Fibroblast of gingiva (primary cell): ENCODE results near the gene PDCD5.
"Not testable (repeated sequence)": the region's sequence is repeated elsewhere in the genome, so short reads cannot be mapped to it uniquely, and the experiment has no call there.

ENCODE experiments used
- DNase-seq: peaks from one replicate; pipeline ENCODE4 v3.0.0-alpha.2; 2011; ENCODE audit warnings: low read depth

PDCD5 gene

GRCh38 chr19:32580353-32580900 lies 563 bp upstream of the PDCD5 start:
- DNase-seq: no peak

GRCh38 chr19:32581705-32582179 lies 752 bp downstream of the PDCD5 start:
- peak; percentile 42 for DNase-seq

DNA sequence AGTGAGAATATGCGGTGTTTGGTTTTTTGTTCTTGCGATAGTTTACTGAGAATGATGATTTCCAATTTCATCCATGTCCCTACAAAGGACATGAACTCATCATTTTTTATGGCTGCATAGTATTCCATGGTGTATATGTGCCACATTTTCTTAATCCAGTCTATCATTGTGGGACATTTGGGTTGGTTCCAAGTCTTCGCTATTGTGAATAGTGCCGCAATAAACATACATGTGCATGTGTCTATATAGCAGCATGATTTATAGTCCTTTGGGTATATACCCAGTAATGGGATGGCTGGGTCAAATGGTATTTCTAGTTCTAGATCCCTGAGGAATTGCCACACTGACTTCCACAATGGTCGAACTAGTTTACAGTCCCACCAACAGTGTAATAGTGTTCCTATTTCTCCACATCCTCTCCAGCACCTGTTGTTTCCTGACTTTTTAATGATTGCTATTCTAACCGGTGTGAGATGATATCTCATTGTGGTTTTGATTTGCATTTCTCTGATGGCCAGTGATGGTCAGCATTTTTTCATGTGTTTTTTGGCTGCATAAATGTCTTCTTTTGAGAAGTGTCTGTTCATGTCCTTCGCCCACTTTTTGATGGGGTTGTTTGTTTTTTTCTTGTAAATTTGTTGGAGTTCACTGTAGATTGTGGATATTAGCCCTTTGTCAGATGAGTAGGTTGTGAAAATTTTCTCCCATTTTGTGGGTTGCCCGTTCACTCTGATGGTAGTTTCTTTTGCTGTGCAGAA lies 6.9 kb downstream of the PDCD5 start:
- not testable (repeated sequence) for DNase-seq

GRCh38 chr19:32594021-32594420 lies 13.0 kb downstream of the PDCD5 start:
- DNase-seq: no peak

GRCh38 chr19:32595491-32595890 lies 14.5 kb downstream of the PDCD5 start:
- no peak for DNase-seq

- no peak for DNase-seq
These were observed 17.0 kb downstream of the PDCD5 start for GRCh38 chr19:32598022-32598421.

DNA sequence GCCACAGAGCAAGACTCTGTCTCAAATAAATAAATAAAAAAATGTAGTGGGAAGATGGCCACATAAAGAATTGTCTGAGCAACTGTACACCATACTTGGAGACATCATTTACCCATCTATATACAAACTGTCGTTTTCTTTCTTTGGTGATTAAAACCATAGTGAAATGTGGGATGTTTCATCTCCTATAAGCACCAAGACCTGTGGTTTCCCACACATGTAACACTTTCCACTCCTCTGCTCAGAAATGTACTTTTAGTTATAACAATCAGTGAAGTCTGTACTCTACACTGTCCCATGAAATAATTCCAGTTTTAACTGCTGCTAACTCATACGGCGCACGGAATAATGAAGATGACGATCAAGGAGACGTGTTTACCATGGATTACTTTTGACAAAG lies 18.3 kb downstream of the PDCD5 start:
- no peak for DNase-seq

GRCh38 chr19:32599736-32600157 lies 18.8 kb downstream of the PDCD5 start:
- peak; percentile 61 for DNase-seq

DNA sequence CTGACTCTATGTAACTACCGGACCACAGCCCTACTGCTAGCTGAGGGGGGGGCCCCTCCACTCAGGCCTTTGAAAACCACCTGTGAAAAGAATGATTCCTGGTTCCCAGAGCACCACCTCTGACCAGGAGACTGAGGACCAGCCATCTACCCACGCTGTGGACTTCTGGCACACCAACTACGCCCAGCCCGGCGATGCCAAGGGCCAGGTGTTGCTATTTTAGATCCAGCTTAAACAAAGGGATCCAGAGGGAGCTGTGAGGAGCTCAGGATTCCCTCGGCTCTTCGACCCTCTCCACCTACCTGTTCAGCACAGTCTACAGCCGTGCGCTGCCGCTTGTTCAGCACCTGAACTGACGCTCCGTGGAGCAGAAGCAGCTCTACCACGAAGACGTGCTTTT lies 23.0 kb downstream of the PDCD5 start:
- no peak for DNase-seq

- no peak for DNase-seq
These were observed 24.6 kb downstream of the PDCD5 start for GRCh38 chr19:32605544-32605943.

- DNase-seq: no peak
These were observed 25.3 kb downstream of the PDCD5 start for GRCh38 chr19:32606289-32606688.

GRCh38 chr19:32607479-32607878 lies 26.5 kb downstream of the PDCD5 start:
- no peak for DNase-seq

DNA sequence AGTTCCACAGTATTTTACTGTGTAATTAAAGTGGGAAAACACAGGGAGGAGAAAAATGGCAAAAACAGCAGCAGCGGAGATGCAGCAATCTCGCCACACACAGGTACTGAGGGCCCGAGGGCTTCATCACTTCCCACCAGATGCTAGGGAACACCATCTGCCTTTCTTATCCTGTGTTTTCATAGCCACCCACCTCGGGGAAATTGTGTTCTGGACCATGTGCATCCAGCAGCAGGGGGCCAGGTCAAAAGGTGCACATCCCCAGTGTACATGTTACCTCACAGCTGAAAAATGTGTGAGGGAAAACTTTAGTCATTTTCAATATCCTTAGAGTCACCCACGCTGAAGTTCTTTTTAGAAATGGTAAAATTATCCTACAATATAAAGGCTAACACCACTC lies 30.2 kb downstream of the PDCD5 start:
- DNase-seq: no peak

- DNase-seq: no peak
These were observed 32.0 kb downstream of the PDCD5 start for GRCh38 chr19:32613008-32613407.

DNA sequence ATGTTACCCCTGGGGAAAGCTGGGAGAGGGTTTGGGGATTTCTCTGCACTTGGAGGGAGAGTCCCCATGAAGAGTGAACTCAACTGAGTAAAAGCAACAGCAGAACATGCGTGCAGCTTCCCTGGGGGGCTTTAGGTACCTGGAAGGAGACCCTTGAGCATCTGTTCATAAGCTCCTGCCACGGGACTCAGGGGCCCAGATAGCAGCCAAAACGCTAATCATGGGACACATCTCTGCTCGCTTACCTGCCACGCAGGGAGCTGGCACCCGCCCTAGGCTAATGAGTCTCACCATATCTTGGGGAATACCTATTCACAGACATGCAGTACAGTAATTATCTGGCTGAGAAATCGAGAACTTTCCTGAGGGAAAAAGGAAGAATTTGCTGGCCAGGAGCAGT lies 33.9 kb downstream of the PDCD5 start:
- no peak for DNase-seq

DNA sequence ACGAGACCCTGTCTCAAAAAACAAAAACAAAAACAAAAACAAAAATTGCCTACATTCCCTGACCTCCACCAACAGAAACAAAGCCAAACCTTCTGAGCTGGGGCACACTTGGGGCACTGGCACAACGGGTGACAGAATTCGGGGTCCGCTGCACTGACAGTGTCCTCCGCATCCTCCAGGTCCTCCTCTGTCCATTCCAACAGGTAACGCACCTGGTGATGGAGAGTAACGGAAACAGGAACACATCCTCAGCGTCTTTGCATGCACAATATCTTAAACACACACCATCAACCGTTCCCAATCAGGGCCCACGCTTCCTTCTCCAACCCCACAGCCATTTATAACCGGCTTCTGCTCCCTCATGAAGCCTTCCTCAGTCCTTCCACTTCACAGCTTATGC lies 34.6 kb downstream of the PDCD5 start:
- DNase-seq: no peak

GRCh38 chr19:32619051-32619685 lies 38.2 kb downstream of the PDCD5 start:
- DNase-seq: no peak

DNA sequence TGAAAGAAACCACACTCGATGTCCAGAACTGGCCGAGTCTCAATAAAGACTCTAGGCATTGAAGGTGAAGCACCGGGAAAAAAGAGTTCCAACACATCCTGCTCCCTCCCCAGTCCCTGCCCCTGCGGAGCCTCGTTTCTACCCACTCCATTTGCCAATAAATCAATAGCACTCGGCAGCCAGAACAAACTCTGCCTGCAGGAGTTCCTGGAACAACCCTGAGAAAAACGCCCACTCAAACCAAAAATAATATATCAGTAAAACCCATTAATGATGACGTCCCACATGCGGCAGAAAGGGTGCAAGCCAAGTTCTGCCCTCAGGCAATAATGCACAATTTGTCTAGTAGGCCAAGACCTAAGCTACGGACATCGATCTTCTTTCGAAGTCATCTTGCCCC lies 41.0 kb downstream of the PDCD5 start:
- no peak for DNase-seq

DNA sequence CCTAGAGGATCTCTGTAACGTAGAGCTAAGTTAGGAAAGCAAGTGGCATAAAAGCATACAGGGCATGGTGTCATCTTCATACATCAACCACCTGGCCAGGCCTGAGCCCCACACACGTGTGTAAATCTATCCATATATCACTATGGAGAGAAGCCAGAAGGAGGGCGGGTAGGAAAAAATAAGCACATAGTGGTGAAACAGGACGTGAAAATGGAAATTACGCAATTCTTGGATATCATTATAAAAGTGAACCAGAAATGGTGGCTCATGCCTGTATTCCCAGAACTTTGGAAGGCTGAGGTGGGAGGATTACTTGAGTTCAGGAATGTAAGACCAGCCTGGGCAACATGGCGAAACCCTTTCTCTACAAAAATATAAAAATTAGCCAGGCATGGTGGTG lies 43.4 kb downstream of the PDCD5 start:
- DNase-seq: no peak

- DNase-seq: no peak
These were observed 46.0 kb downstream of the PDCD5 start for GRCh38 chr19:32626969-32627368.

DNA sequence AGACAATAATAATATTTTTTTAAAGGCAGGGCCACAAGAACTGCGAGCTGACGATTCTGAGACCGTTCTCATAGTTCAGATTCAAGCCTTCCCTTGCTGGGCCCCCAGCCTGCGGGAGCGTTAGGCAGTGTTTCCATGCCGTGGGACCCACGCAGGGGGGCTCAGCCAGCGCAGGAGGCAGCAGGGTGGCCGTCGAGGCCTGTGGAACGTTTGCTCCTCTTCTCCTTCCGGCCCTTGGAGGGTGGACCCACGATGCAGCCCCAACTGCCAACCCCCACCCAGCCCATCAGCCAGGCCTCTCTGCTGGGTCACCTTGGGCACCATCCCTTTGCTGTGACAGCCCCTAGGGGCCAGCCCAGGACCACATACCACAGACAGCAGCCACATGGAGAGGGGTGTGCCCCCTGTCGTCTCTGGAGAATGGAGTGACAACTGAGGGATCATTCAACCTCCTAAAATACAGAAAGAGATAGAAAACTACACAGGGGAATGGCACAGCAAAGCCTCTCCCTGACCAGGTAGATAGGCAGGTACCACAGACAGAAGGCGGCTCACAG lies 46.8 kb downstream of the PDCD5 start:
- DNase-seq: no peak

DNA sequence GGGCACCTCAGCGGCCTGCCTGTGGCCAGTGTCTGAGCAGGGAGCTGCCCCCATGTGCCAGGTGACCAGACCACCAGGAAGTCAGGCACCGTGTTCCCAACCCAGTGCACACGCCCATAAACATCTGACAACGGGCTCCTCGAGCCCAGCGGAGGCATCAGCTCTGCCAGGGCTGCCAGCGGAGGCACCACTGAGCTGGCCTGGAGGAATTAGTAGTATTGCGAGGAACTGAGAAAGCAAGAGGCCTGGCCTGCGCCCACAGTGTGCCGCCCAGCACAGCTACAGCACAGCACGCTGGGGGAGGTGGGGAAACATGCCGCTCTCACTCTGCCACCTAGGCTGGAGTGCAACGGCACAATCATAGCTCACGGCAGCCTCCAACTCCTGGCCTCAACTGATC lies 49.3 kb downstream of the PDCD5 start:
- DNase-seq: no peak

- DNase-seq: no peak
These were observed 50.4 kb downstream of the PDCD5 start for GRCh38 chr19:32631381-32631780.
